Lung (tissue), 12 donors: ENCODE data around the gene TRPC3. TPM values are rescaled to one million over a fixed set of nuclear protein-coding genes. Genes with fewer than 3 reads are reported as not detected.

ENCODE experiments used
- ATAC-seq: fragments of 200-7000 bp; cut with Tn5 transposase; one replicate; pipeline ENCODE4 v1.9.1; 2020; ENCODE audit warnings: moderate number of reproducible peaks; ENCODE audit not compliant: insufficient read depth, low FRiP score
- DNase-seq, 3 donors: peaks; one replicate each; pipeline ENCODE4 v3.0.0-alpha.2; 2013 to 2017
- H3K27ac ChIP-seq, 2 donors: one replicate each; pipeline ENCODE4 v1.5.1; 2013; ENCODE audit warnings: mild to moderate bottlenecking in 2 of 2, moderate library complexity in 2 of 2, control low read depth in 1 of 2, inconsistent platforms in 1 of 2, low read depth in 1 of 2, low read length in 1 of 2
- H3K27me3 ChIP-seq, 3 donors: one replicate each; pipeline ENCODE4 v1.5.1; 2013; ENCODE audit warnings: low read length in 2 of 3; ENCODE audit not compliant: control insufficient read depth in 3 of 3, insufficient read depth in 3 of 3
- H3K36me3 ChIP-seq, 4 donors: one replicate each; pipeline ENCODE4 v1.5.1; 2013; ENCODE audit warnings: low read length in 4 of 4, mild to moderate bottlenecking in 1 of 4, moderate library complexity in 1 of 4; ENCODE audit not compliant: control insufficient read depth in 4 of 4, insufficient read depth in 4 of 4
- H3K4me1 ChIP-seq, 5 donors: one replicate each; pipeline ENCODE4 v1.5.1; 2013; ENCODE audit warnings: low read length in 5 of 5, mild to moderate bottlenecking in 2 of 5, moderate library complexity in 1 of 5; ENCODE audit not compliant: control insufficient read depth in 5 of 5, insufficient read depth in 5 of 5
- H3K4me3 ChIP-seq: one replicate; pipeline ENCODE4 v1.5.1; 2013; ENCODE audit warnings: mild to moderate bottlenecking, control low read depth, moderate library complexity
- H3K9ac ChIP-seq, 2 donors: one replicate each; pipeline ENCODE4 v1.5.1; 2013; ENCODE audit warnings: low read length in 2 of 2, control low read depth in 1 of 2; ENCODE audit not compliant: insufficient read depth in 1 of 2
- H3K9me3 ChIP-seq, 4 donors: one replicate each; pipeline ENCODE4 v1.5.1; 2013; ENCODE audit warnings: low read length in 3 of 4, mild to moderate bottlenecking in 1 of 4, moderate library complexity in 1 of 4; ENCODE audit not compliant: control insufficient read depth in 4 of 4, insufficient read depth in 3 of 4
- CTCF ChIP-seq: IDR thresholded peaks from 2 replicates; pipeline ENCODE4 v1.5.1; 2012; ENCODE audit warnings: mild to moderate bottlenecking; ENCODE audit errors: control extremely low read depth, extremely low read depth
- WGBS, 2 donors: extraction: QIAGEN DNeasy Blood & Tissue Kit; methylation state at CpG; one replicate each; pipeline ENCODE4 v1.1.7; 2013; 5-methylcytosine and 5-hydroxymethylcytosine counted together
- polyA plus RNA-seq, 2 donors: library from polyadenylated mRNA; stranded (reverse); fragments of 200-250 nt; gene quantifications; one replicate each; pipeline ENCODE4 v1.2.1, GENCODE V29; 2013
- total RNA-seq, 2 donors: library from RNA; depleted of rRNA in 1 of 2; stranded (reverse); fragments of >200 nt in 1 of 2; gene quantifications; one replicate each; pipeline ENCODE4 v1.2.1, GENCODE V29; 2014 to 2021
- donor health status: control.
- donor health status: control.
- donor health status: Bipolar disorder and iron deficiency.
- donor health status: healthy.
- donor health status: DM: yes; HTN: yes; CAD: no.

TRPC3 gene
- total and polyA plus RNA-seq, 4 donors: 0.39 to 6.3 (median 0.57) TPM

GRCh38 chr4:121861426-121861825, 90.4 kb downstream of the TRPC3 start:
- ATAC-seq (no peak), DNase-seq (no peak)
- no peaks in the 10 kb centered on the region for H3K9me3 ChIP-seq
- peaks cover 0 to 10% (median 3%) of the 10 kb centered on the region in 4 donors for H3K36me3 ChIP-seq
- TF ChIP-seq CTCF: no peak
- no peak overlapping the region for H3K4me3 ChIP-seq
- 94 to 95% methylated on average over 2 of the region's 2 CpGs for WGBS, 2 donors
- H3K27ac ChIP-seq: no peak overlapping the region
- H3K27me3 ChIP-seq: no peaks in the 10 kb centered on the region
- no peaks in the 10 kb centered on the region for H3K4me1 ChIP-seq
- no peak overlapping the region for H3K9ac ChIP-seq

GRCh38 chr4:121860121-121860520, 91.7 kb downstream of the TRPC3 start:
- Histone ChIP-seq H3K9ac (no peak overlapping the region), H3K4me3 (no peak overlapping the region), H3K36me3 (peaks cover 0 to 6% (median 3%) of the 10 kb centered on the region in 4 donors), H3K9me3 (no peaks in the 10 kb centered on the region), H3K4me1 (no peaks in the 10 kb centered on the region), H3K27ac (no peak overlapping the region), H3K27me3 (no peaks in the 10 kb centered on the region)
- no peak for TF ChIP-seq CTCF
- no peak for ATAC-seq
- no peak for DNase-seq

- ATAC-seq: no peak
- 94 to 95% methylated on average over 1 of the region's 1 CpG for WGBS, 2 donors
Measured at GRCh38 chr4:121851354-121851753, 100.5 kb downstream of the TRPC3 start.

More at GRCh38 chr4:121851354-121851753, 100.5 kb downstream of the TRPC3 start:
- TF ChIP-seq CTCF: no peak
- Histone ChIP-seq H3K9me3 (no peaks in the 10 kb centered on the region), H3K4me1 (no peaks in the 10 kb centered on the region), H3K27ac (no peak overlapping the region), H3K36me3 (peaks cover 5 to 13% (median 7%) of the 10 kb centered on the region in 4 donors), H3K4me3 (no peak overlapping the region), H3K27me3 (no peaks in the 10 kb centered on the region), H3K9ac (no peak overlapping the region)
- DNase-seq: no peak
